ENCODE data around the gene TLE4. TPM values are rescaled to one million over a fixed set of nuclear protein-coding genes. Genes with fewer than 3 reads are reported as not detected.

TLE4 gene
- total and polyA plus RNA-seq, 2 of the 13 experiments (the other 11 are each of a cell fraction or from before 2014, with no cell fraction given) = 2.0 to 2.3 TPM

DNA sequence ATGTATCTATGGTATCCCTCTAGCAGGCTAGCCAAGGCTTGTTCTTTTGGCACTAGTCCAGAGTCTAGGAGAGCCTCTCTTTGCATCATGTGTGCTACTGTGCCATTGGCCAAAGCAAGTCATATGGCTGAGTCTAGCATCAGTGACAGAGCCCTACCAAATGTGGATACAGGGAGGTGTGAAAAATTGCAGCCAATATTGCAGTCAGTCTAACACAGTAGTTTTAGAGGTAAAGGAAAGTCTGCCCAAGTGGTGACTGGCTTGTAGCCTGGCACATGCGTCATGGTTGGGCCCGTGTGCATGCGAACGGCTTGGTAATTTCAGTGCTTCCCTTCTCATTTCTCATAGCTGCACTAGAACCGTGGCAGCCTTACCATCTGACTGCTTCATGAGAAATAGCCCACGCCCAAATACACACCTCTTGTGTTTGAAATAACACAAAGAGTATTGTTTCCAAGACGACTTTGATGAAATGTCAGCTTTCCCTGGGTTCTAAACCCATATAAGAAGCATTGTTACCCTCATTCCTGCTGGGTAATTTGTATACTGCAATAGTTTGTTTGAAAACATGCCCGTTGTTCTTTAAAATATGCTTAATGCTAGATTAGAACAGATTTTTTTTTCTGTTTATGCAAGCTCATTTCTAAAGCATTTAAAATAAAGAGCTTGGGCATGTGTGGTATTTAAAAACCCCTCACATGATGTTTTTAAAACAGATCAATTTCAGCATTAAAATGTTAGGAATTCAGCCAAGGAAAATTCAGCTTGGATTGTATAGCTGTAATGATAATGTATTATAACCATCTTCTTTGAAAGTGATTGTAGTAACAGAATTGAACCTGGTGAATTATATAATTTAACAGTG, 113.2 kb downstream of the TLE4 start:
- Histone ChIP-seq H3K4me2 (ENCODE audit: low read depth, low read length) (no peak overlapping the region), H3K27me3 (ENCODE audit: control insufficient read depth in 1 of 2, insufficient read depth in 2 of 2, low read length in 2 of 2) (no peaks in the 10 kb centered on the region), H3K9ac (ENCODE audit: insufficient read depth, low read depth, low read length) (no peak overlapping the region), H3K36me3 (replicated peaks in 1 of 2; ENCODE audit: control insufficient read depth in 1 of 2, insufficient read depth in 2 of 2, low read length in 2 of 2) (no peaks in the 10 kb centered on the region), H3K9me3 (ENCODE audit: low read length) (peaks cover 40% of the 10 kb centered on the region), H3K4me3 (replicated peaks in 1 of 3; ENCODE audit: insufficient read depth in 1 of 3, low read depth in 2 of 3, low read length in 3 of 3) (no peak overlapping the region), H3K4me1 (ENCODE audit: insufficient read depth, low read length) (no peaks in the 10 kb centered on the region), H3K27ac (ENCODE audit: extremely low read length, insufficient read depth, low read length) (no peak overlapping the region), H3K79me2 (ENCODE audit: insufficient read depth, low read length) (no peaks in the 10 kb centered on the region), H4K20me1 (ENCODE audit: insufficient read depth, low read length) (no peaks in the 10 kb centered on the region), H2AFZ (ENCODE audit: low read length) (no peak overlapping the region)
- ATAC-seq (no peak), FAIRE-seq (no peak), DNase-seq (ENCODE audit: low spot score) (no peak)
- TF ChIP-seq ZNF264 (CRISPR knock-in tag; IDR thresholded peaks at IDR 0.05) (no peak), IRX3 (CRISPR knock-in tag; IDR thresholded peaks at IDR 0.05; ENCODE audit: borderline replicate concordance, low read depth) (no peak), ZNF354B (CRISPR knock-in tag; IDR thresholded peaks at IDR 0.05) (no peak), ZNF337 (CRISPR knock-in tag; IDR thresholded peaks at IDR 0.05; ENCODE audit: borderline replicate concordance, low read depth) (no peak), RNF2 (conservative IDR thresholded peaks at IDR 0.05; ENCODE audit: low read depth) (no peak), HOXA5 (CRISPR knock-in tag; IDR thresholded peaks at IDR 0.05) (no peak), ZNF747 (CRISPR knock-in tag; IDR thresholded peaks at IDR 0.05; ENCODE audit: borderline replicate concordance) (no peak), ZNF550 (CRISPR knock-in tag; IDR thresholded peaks at IDR 0.05; ENCODE audit: borderline replicate concordance) (no peak), FOXA3 (CRISPR knock-in tag; IDR thresholded peaks at IDR 0.05) (no peak), ZEB1 (IDR thresholded peaks at IDR 0.05; ENCODE audit: insufficient replicate concordance, low read depth) (no peak), ZNF24 (IDR thresholded peaks at IDR 0.05) (no peak), CEBPG (CRISPR knock-in tag; IDR thresholded peaks at IDR 0.05) (no peak), ZSCAN29 (CRISPR knock-in tag; conservative IDR thresholded peaks at IDR 0.05) (no peak), ZSCAN12 (CRISPR knock-in tag; IDR thresholded peaks at IDR 0.05) (no peak)
- TF ChIP-seq, protein P1, sequence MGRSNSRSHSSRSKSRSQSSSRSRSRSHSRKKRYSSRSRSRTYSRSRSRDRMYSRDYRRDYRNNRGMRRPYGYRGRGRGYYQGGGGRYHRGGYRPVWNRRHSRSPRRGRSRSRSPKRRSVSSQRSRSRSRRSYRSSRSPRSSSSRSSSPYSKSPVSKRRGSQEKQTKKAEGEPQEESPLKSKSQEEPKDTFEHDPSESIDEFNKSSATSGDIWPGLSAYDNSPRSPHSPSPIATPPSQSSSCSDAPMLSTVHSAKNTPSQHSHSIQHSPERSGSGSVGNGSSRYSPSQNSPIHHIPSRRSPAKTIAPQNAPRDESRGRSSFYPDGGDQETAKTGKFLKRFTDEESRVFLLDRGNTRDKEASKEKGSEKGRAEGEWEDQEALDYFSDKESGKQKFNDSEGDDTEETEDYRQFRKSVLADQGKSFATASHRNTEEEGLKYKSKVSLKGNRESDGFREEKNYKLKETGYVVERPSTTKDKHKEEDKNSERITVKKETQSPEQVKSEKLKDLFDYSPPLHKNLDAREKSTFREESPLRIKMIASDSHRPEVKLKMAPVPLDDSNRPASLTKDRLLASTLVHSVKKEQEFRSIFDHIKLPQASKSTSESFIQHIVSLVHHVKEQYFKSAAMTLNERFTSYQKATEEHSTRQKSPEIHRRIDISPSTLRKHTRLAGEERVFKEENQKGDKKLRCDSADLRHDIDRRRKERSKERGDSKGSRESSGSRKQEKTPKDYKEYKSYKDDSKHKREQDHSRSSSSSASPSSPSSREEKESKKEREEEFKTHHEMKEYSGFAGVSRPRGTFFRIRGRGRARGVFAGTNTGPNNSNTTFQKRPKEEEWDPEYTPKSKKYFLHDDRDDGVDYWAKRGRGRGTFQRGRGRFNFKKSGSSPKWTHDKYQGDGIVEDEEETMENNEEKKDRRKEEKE (IDR thresholded peaks at IDR 0.05) = no peak
- BruUV-seq (replicated peaks) = no TSS peak
- WGBS (ENCODE audit: low lambda C conversion rate) = 57% methylated on average over 8 of the region's 8 CpGs
- POLR2A ChIA-PET = no interaction called here
- CTCF ChIA-PET (ENCODE audit: low intra/inter-chr PET ratio, low total read pairs) = no interaction called here
- in situ Hi-C loops (cut with HindIII; ENCODE audit: extremely low pct_ligation_motif_present, low pct_unique_long_range_greater_than_20kb) (no loop called here), intact Hi-C loops (cut with micrococcal nuclease; ENCODE audit: unreplicated experiment) (loop anchor here (5.0 kb wide), 1 partner anchor 1118 kb away; no protein-coding TSS in a partner anchor)

Measured in HepG2 (cell line).